Measurements from ENCODE around the gene CERS6. TPM values are rescaled to one million over a fixed set of nuclear protein-coding genes. Genes with fewer than 3 reads are reported as not detected.

The CERS6 gene
- total RNA-seq, 1 donor from 2014 or later, result 27.7 TPM

GRCh38 chr2:168460571-168460970 lies 4.5 kb downstream of the CERS6 start:
- TF ChIP-seq POLR2AphosphoS5 (IDR thresholded peaks at IDR 0.05; ENCODE audit: insufficient read depth in 1 of 2, low read depth in 1 of 2) (no peak), POLR2A (IDR thresholded peaks at IDR 0.05) (no peak), CTCF (IDR thresholded peaks at IDR 0.05) (no peak)
- no peaks in the 10 kb centered on the region for H3K27me3 ChIP-seq
- no peak overlapping the region for H3K27ac ChIP-seq
- H3K9me3 ChIP-seq, result no peaks in the 10 kb centered on the region
- DNase-seq (ENCODE audit: extremely low spot score in 2 of 2), result no peak
- no peak overlapping the region for H3K4me3 ChIP-seq
- no peaks in the 10 kb centered on the region for H3K36me3 ChIP-seq
- peaks cover 28% of the 10 kb centered on the region for H3K4me1 ChIP-seq
- intact Hi-C loops (cut with DNase I), result no loop called here

- no peak overlapping the region for H3K4me3 ChIP-seq
- intact Hi-C loops (cut with DNase I), result no loop called here
- H3K27ac ChIP-seq, result no peak overlapping the region
- no peaks in the 10 kb centered on the region for H3K36me3 ChIP-seq
- H3K9me3 ChIP-seq, result no peaks in the 10 kb centered on the region
- H3K4me1 ChIP-seq, result peaks cover 34% of the 10 kb centered on the region
- TF ChIP-seq CTCF (IDR thresholded peaks at IDR 0.05), result no peak
- TF ChIP-seq POLR2AphosphoS5 (IDR thresholded peaks at IDR 0.05; ENCODE audit: insufficient read depth in 1 of 2, low read depth in 1 of 2), result no peak
- no peak for TF ChIP-seq POLR2A (IDR thresholded peaks at IDR 0.05)
- DNase-seq (ENCODE audit: extremely low spot score in 2 of 2), result no peak
- no peaks in the 10 kb centered on the region for H3K27me3 ChIP-seq
Measured at GRCh38 chr2:168461178-168461941, 5.3 kb downstream of the CERS6 start.

DNA sequence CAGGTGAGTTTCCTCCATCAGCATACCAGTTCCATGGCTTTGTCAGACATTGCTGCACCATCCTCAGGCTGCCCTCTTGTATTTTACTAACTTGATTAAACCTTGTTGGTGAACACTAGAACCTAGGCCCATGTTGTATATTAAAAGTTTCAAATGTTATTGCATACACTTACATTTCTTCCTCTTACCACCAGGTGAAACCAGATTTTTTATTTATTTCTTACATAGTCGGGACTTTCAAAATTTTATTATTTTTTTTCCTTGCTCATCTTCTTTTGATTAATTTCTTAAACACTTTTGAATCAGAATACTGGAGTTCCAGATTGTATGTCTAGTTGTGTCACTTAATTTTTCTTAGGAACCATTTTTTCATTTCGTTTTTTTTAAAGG lies 5.9 kb downstream of the CERS6 start:
- Histone ChIP-seq H3K27me3 (no peaks in the 10 kb centered on the region), H3K27ac (no peak overlapping the region), H3K4me3 (no peak overlapping the region), H3K4me1 (peaks cover 40% of the 10 kb centered on the region), H3K36me3 (no peaks in the 10 kb centered on the region), H3K9me3 (no peaks in the 10 kb centered on the region)
- DNase-seq (ENCODE audit: extremely low spot score in 2 of 2), result no peak
- TF ChIP-seq POLR2A (IDR thresholded peaks at IDR 0.05), result no peak
- TF ChIP-seq POLR2AphosphoS5 (IDR thresholded peaks at IDR 0.05; ENCODE audit: insufficient read depth in 1 of 2, low read depth in 1 of 2), result no peak
- TF ChIP-seq CTCF (IDR thresholded peaks at IDR 0.05), result no peak
- intact Hi-C loops (cut with DNase I), result no loop called here

DNA sequence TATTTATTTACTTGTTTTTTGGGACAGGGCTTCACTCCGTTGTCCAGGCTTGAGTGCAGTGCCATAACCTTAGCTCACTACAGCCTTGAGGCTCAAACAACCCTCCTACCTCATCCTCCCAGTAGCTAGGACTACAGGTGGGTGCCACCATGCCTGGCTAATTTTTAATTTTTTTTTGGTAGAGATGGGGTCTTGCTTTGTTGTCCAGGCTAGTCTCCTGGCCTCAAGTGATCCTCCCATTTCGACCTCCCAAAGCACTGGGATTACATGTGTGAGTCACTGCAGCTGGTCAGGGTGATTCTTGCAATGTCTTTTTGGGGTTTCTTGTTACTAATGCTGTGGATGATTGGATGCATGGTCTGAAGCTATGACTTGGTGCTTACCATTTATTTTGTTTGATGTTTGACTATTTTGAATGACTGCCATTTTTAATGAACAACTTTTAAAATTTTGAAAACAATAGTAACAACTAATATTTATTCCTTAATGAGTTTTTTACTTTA lies 6.5 kb downstream of the CERS6 start:
- intact Hi-C loops (cut with DNase I), result no loop called here
- Histone ChIP-seq H3K4me1 (peaks cover 44% of the 10 kb centered on the region), H3K36me3 (no peaks in the 10 kb centered on the region), H3K9me3 (no peaks in the 10 kb centered on the region), H3K27ac (no peak overlapping the region), H3K27me3 (no peaks in the 10 kb centered on the region), H3K4me3 (no peak overlapping the region)
- no peak for DNase-seq (ENCODE audit: extremely low spot score in 2 of 2)
- TF ChIP-seq POLR2AphosphoS5 (IDR thresholded peaks at IDR 0.05; ENCODE audit: insufficient read depth in 1 of 2, low read depth in 1 of 2) (no peak), CTCF (IDR thresholded peaks at IDR 0.05) (no peak), POLR2A (IDR thresholded peaks at IDR 0.05) (no peak)

DNA sequence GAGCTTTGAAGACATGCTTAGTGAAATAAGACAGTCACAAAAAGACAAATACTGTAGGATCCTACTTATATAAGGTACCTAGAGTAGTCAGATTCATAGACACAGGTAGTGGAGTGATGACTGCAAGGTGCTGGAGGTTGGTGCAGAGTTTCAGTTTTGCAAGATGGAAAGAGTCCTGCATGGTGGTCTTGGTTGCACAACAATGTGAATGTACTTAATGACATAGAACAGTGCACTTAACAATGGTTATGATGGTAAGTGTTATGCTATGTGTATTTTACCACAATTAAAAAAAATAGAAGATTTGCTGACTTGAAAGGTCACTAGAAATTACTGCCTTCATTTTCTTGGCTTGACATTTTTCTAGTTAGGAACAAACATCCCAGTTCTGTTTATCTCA lies 9.5 kb downstream of the CERS6 start:
- TF ChIP-seq POLR2A (IDR thresholded peaks at IDR 0.05) (no peak), POLR2AphosphoS5 (IDR thresholded peaks at IDR 0.05; ENCODE audit: insufficient read depth in 1 of 2, low read depth in 1 of 2) (no peak), CTCF (IDR thresholded peaks at IDR 0.05) (no peak)
- H3K36me3 ChIP-seq, result no peaks in the 10 kb centered on the region
- intact Hi-C loops (cut with DNase I), result no loop called here
- no peaks in the 10 kb centered on the region for H3K27me3 ChIP-seq
- no peak for DNase-seq (ENCODE audit: extremely low spot score in 2 of 2)
- no peak overlapping the region for H3K4me3 ChIP-seq
- no peak overlapping the region for H3K27ac ChIP-seq
- no peaks in the 10 kb centered on the region for H3K9me3 ChIP-seq
- H3K4me1 ChIP-seq, result peaks cover 45% of the 10 kb centered on the region
